Activated CD8-positive, alpha-beta memory T cell treated with anti-CD3 and anti-CD28 coated beads for 36 hours (primary cell): ENCODE results near the gene RNF113A. TPM values are rescaled to one million over a fixed set of nuclear protein-coding genes. Genes with fewer than 3 reads are reported as not detected.
"Not testable (repeated sequence)": the region's sequence is repeated elsewhere in the genome, so short reads cannot be mapped to it uniquely, and the experiment has no call there.

Experiments
- CTCF ChIA-PET: fragments of 350-600 bp; sonication (Branson Sonifier 250); formaldehyde crosslinking; loops from one replicate; lab custom pipeline; 2021; ENCODE audit warnings: antibody characterized with exemption; lab: Charles Lee
- POLR2A ChIA-PET: fragments of 350-600 bp; sonication (Branson Sonifier 250); formaldehyde crosslinking; loops from one replicate; lab custom pipeline; 2021; ENCODE audit warnings: antibody characterized with exemption; lab: Charles Lee
- total RNA-seq, 2 experiments: library from RNA; stranded (reverse); gene quantifications; one replicate each; pipeline ENCODE4 v1.2.3, GENCODE V29; 2021

Gene RNF113A
- 10 to 100 TPM; 25.3 to 26.5 TPM for total RNA-seq

DNA sequence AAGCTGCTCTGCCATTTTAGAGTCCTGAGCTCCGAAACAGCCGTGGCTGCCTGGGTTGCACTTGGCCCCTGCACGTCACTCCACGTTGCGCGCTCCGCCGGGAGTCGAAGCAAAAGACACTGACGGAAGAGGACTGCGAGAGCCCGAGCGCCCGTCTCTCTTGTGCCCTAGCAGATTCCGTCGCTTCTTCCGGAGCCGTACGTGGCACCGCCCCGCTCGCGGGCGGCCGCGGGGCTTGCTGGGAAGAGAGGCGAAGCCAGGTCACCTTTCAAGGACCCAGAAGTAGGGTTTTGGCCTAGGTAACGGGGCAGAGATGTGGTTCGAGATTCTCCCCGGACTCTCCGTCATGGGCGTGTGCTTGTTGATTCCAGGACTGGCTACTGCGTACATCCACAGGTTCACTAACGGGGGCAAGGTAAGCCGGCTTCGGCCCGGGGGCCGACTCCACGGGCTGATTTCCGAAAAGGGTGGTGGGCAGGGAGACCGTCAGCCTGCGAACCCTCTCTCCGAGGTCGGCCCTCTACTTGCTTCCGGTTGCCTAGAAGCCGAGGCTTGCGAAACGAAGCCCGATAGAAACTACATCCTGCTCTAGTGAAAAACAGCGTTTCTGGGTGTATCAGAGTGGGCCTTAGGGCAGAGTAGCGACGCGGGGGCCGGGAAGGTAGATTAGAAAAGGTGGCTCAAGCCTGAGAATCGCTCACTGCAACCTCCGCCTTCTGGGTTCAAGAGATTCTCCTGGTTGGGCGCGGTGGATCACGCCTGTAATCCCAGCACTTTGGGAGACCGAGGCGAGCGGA, at the start of gene RNF113A, which contains the start of gene NDUFA1:
Gene RNF113A (minus strand): TSS at position 135 of the 797 bp plus-strand sequence. CDS start 120 bp downstream, at position 15.
Gene NDUFA1 (plus strand): TSS at position 234 of the 797 bp plus-strand sequence. CDS start 80 bp downstream, at position 314.
- ChIA-PET CTCF (interaction anchor here (0.7 kb wide), 1 partner anchor 12 kb away, joined by 3 read pairs; no protein-coding TSS in a partner anchor), POLR2A (interaction anchor here (0.5 to 2.9 kb wide), 3 partner anchors 19 to 167 kb away, joined by 3 to 23 read pairs (median 10); partner anchors contain the start of genes RPL39 and UPF3B)

DNA sequence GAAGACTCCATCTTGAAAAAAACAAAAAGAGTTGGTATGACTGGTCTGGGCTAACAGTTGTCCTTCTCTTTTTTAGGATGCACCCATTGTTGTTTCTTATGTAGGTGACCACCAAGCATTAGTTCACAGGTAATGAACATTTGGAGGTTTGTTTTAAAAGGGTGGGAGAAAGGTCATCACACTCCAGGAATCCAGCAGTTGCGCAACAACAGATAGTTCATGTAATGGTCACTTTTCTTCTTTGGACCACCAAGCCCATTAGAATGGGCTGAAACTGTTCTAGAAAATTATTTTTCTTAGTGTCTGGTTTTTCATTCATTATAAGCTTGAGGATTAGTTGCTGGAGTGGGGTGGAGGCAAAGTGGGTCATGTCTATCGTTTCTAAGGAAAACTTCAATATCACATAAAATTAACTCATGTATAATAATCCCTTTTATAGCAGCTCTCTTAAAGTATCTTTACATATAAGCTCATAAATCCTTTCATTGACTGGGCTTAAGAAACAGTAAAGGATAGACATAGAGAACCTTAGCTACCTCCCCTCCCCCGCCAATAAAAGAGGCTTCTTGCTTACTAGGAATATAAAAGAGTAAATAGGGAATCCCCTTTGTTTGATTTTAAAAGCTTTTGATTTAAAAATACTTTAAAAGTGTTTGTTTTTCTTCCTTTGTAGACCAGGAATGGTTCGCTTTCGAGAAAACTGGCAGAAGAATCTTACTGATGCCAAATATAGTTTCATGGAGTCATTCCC, 48.5 kb upstream of the RNF113A start:
- ChIA-PET CTCF (interaction anchor here (0.5 kb wide), 1 partner anchor 21 kb away, joined by 3 read pairs; no protein-coding TSS in a partner anchor), POLR2A (no interaction called here)

DNA sequence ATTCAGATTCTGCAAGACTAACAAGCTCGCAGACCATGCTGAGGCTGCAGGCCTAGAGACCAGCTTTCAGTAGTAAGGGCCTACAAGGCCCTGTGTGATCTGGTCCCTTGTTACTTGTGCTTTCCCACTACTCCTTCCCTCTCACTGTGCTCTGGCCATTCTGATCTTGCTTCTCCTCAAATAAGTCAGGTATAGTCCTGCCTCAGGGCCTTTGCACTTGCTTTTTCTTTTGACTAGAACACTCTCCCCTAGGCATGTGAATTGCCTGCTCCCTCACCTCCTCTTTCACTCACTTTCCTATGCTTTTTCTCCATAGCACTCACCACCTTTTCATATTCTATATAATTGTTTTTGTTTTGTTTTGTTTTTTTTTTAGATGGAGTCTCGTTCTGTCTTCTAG, 46.3 kb upstream of the RNF113A start:
- ChIA-PET POLR2A (no interaction called here), CTCF (no interaction called here)

DNA sequence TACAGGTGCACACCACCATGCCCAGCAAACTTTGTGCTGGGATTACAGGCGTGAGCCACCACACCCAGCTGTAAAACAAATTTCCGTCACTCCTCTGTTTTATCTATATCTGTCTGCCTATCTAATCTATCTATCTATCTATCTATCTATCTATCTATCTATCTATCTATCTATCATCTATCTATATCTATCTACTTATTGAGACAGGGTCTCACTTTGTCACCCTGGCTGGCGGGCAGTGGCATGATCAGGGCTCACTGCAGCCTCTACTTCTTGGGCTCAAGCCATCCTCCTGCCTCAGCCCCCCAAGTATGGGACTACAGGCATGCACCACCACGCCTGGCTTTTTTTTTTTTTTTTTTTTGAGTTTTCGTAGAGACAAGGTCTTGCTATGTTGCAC, 44.8 kb upstream of the RNF113A start:
- ChIA-PET POLR2A (no interaction called here), CTCF (no interaction called here)

DNA sequence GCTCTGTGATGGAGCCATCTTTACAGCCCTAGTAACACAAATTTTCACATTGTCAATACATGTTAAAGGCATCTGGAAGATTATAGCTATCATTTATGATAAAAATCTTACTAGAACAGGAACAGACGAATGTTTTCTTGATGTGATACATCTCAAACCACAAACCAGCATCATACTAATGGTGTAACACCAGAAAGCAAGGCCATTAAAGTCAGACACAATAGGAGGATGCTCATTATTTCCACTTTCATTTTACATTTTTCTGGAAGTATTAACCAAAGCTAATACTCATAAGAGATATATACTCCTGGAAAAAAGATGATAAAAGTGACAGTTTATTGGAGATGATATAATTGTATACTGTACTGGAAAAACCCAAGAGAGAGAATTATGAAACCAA, 29.4 kb upstream of the RNF113A start:
- CTCF ChIA-PET = interaction anchor here (0.9 kb wide), 1 partner anchor 13 kb away, joined by 5 read pairs; no protein-coding TSS in a partner anchor

DNA sequence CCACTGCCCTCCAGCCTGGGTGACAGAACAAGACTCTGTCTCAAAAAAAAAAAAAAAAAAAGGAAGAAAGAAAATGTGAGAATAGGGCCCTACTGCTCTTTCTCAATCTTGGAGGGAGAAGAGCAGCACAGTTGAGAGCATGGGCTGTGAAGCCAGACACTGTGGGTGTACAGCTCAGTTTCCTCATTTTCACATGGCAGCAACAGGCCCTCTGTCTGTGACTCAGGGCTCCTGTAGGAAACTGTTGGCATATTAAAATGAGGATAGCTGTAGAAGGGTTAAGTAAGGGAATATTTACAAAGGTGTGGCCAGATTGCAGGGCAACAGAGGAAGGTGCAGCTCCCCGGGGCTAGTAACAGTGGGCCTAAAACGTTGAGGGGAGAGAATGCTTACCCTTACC, 27.6 kb upstream of the RNF113A start:
- ChIA-PET CTCF (interaction anchor here (0.7 kb wide), 2 partner anchors 21 to 46 kb away, joined by 3 read pairs; no protein-coding TSS in a partner anchor), POLR2A (no interaction called here)

More for the DNA sequence above, 29.4 kb upstream of the RNF113A start:
- POLR2A ChIA-PET = no interaction called here

DNA sequence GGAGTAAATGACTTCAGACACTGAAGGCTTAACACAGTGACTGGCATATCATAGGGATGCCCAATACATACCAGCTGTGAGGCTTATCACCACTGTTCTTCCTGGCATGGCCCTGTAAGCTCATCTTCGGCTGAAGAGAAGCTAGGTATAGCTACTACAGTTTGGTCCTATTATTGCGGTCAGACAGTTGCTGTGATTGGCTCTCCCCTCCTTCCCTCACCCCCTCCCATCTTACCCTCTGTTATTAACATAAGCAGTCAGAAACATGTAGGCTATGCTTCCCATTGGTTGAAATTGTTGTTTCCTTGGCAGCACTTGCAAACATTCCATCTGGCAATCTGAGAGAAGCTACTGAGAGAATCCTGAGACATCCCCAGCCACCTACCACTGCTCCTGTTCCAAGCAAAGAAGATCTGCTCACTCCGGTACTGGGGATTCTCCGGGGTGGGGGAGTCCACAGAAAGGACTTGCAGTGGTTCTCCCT, 24.4 kb upstream of the RNF113A start, which contains the start of gene AKAP14:
Gene AKAP14 (plus strand): TSS at position 51 of the 484 bp plus-strand sequence. CDS start 7,331 bp downstream, outside the sequence.
- CTCF ChIA-PET = no interaction called here

DNA sequence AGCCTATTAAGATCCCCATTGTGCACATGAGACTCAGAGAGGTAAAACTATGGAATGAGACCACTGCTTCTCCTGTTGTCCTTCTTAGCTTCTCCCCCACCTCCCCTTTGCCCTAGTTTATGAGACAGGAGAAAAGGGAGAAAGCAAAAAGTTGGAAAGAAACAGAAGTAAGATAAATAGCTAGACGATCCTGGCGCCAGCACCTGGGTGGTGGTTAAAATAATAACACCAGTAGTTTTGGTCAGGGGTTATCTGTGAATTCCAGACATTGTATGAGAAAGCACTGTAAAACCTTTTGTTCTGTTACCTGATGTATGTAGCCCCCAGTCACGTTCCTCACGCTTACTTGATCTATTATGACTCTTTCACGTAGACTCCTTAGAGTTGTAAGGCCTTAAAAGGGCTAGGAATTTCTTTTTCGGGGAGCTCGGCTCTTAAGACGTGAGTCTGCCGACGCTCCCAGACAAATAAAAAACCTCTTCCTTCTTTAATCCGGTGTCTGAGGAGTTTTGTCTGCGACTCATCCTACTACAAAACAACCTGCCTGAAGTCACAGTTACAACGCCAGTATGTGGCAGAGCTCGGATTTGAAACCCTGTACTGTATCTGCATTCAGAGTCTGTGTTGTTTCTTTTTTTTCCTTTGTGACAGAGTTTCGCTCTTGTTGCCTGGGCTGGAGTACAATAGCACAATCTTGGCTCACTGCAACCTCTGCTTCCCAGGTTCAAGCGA, 20.6 kb upstream of the RNF113A start:
- POLR2A ChIA-PET = not testable (repeated sequence)

More for the DNA sequence above, 24.4 kb upstream of the RNF113A start, which contains the start of gene AKAP14:
- POLR2A ChIA-PET = no interaction called here

DNA sequence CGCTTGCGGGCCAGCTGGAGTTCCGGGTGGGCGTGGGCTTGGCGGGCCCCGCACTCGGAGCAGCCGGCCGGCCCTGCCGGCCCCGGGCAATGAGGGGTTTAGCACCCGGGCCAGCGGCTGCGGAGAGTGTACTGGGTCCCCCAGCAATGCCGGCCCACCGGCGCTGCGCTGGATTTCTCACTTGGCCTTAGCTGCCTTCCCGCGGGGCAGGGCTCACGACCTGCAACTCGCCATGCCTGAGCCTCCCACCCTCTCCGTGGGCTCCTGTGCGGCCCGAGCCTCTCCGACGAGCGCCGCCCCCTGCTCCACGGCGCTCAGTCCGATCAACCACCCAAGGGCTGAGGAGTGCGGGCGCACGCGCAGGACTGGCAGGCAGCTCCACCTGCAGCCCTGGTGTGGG, 19.1 kb upstream of the RNF113A start:
- POLR2A ChIA-PET, CTCF ChIA-PET: not testable (repeated sequence)

More for the DNA sequence above, 20.6 kb upstream of the RNF113A start:
- CTCF ChIA-PET = not testable (repeated sequence)

DNA sequence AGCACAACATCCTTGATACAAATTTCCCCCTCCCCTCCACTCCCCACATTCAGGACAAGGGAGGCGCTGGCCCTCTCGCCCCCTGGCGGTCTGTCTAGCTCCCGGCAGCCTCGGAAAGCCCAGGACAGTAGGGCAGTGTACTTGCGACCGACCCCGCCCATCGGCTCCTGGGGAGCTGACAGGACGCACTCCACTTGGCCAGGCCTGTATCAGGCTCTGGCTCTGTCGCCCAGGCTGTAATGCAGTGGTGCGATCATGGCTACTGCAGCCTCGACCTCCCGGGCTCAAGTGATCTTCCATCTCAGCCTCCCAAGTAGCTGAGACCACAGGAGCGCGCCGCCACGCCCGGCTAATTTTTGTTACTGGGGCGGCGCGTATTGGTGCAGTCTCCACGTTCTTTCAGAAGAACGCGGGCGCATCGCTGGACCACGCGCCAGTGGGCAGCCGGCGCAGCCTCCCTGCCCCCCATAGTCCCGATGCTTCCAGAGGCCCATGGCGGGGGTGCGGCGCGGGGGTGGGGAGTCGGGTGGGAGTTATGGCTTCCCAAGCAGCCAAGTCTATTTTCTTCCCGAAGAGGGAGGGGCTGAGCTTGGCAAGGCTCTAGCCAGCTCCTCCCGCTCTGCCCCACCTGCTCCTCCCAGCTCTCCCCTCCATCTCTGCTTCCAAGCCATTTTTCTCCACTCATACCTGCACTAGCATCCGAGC, 16.3 kb upstream of the RNF113A start:
- ChIA-PET CTCF (interaction anchor here (0.6 to 1.2 kb wide), 3 partner anchors 13 to 435 kb away, joined by 3 to 5 read pairs (median 4); no protein-coding TSS in a partner anchor), POLR2A (interaction anchor here (0.5 kb wide), 2 partner anchors 11 to 14 kb away, joined by 3 to 4 read pairs; no protein-coding TSS in a partner anchor)

DNA sequence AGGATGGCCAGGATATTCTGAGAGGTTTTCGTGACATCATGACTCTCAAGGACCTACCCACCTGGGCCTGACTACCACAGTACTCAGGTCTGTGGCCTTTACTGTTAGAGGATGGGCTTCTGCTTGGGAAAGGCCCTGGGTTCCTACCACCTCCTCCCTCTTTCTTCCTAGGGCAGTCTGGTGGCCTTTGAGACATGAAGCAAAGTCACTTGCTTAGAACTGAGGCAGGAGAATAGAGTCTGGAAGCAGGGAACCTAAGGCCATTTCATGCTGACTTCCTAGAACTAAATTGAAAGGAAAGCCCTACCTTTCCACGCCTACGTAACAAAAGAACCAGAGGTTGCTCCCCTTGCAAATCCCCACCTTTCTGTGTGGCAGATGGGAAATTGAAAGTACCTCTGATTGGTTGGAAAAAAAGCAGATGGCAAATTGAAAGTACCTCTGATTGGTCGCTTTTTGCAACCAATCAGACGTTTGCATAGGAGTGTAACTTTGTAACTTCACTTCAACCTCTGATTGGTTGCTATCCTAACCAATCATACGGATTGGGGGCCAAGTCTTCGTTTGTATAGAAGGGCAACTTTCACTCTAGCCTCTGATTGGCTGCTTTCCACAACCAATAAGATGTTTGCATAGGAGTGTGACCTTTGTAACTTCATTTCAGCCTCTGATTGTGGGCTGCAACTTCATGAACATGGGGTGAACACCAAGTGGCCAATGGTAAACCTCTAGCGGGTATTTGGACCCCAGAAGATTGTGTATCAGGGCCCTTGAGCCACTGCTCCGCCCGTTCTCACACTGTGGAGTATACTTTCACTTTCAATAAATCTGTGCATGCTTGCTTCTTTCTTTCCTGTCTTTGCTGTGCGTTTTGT, 14.3 kb upstream of the RNF113A start:
- CTCF ChIA-PET = no interaction called here

DNA sequence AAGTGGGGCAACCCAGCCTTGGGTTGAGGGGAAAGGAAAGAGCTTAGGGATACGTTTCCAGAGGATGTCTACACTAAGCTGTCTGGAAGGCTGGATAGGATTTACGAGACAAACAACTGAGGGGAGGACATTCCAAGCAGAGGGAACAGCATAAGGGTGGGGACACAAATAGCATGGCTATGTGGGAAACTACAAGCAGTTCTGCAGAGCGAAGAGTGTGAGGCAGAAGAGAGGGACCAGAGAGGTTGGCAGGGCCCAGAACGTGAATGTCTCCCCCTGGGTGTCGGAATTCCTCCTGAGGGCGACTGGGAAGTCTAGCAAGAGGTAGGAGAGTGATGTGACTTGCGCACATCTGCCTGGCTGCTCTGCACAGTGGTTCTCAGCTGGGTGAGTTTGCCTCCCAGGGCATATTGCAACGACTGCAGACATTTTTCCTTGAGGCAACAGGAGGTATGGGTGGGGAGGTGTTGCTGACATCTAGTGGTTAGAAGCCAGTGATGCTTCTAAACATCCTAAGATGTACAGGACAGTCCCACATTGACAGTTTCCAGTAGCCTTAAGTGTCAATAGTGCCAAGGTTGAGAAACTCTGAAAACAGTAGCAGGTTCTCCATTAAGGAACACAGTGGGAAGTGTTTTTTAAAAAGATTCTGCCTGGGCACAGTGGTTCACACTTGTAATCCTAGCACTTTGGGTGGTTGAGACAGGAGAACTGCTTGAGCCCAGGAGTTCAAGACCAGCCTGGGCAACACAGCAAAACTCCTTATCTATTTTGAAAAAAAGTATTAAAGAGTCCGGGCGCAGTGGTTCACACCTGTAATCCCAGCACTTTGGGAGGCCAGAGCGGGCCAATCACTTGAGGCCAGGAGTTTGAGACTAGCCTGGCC, 9.3 kb upstream of the RNF113A start:
- ChIA-PET POLR2A (interaction anchor here (0.7 kb wide), 1 partner anchor 54 kb away, joined by 3 read pairs; no protein-coding TSS in a partner anchor), CTCF (no interaction called here)

More for the DNA sequence above, 14.3 kb upstream of the RNF113A start:
- POLR2A ChIA-PET = no interaction called here

DNA sequence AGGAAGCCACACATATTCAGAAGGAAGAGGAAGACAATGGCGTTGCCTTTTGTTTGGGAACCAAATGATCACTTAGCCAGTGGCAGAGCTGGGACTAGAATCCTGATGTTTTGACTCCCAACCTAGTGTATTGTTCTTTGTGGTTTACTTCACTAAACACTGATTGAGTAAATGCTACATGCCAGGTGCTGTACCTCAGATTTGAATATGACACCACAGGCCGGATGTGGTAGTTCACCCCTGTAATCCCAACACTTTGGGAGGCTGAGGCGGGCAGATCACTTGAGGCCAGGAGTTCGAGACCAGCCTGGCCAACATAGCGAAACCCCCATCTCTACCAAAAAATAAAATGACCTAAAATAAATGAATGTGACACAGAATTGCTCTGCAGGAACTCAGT, 8.5 kb upstream of the RNF113A start:
- POLR2A ChIA-PET = no interaction called here

DNA sequence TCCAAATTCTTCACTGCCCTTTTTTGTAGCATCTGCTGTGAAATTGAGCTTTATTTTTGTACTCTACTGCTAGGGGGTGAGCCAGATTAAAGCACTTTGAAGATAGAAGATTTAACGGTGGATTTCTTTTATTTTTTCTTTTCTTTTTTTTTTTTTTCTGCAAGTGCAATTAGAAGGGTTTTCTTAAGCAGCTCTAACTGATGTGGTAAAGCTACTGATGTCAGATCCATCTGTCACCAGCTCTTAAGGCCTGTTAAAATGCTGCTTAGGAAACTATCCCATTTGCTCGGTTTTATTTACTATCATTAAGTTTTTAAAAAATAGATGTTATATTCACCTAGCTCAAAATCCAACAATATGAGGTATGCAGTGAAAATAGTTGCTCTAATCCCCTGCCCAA, 7.2 kb upstream of the RNF113A start:
- ChIA-PET CTCF (interaction anchor here (1.2 kb wide), 1 partner anchor 28 kb away, joined by 4 read pairs; no protein-coding TSS in a partner anchor), POLR2A (interaction anchor here (0.5 kb wide), 1 partner anchor 94 kb away, joined by 3 read pairs; no protein-coding TSS in a partner anchor)

More for the DNA sequence above, 8.5 kb upstream of the RNF113A start:
- CTCF ChIA-PET = no interaction called here

DNA sequence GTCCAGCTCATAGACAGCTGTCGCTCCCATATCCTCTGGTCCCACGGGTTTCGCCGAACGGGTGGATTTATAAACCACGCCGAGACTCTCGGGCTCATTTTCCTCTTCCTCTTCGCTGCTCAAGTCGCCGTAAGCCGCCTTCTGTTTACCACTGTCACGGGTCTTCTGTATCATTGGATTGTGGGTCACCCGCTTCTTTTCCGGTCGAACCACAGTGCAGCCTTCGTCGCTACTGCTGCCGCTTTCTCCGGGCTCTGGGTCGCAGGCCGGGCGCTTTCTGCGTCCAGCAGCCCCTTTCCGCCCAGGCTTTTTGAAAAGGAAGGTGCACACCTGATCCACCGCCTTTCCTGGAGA, 311 bp downstream of the RNF113A start:
- ChIA-PET CTCF (no interaction called here), POLR2A (interaction anchor here (0.5 to 2.9 kb wide), 4 partner anchors 18 to 167 kb away, joined by 3 to 23 read pairs (median 6); partner anchors contain the start of genes RPL39 and UPF3B)
